HG03139 (cell line): ENCODE data around the gene DHX30.
"Not testable (repeated sequence)": the region's sequence is repeated elsewhere in the genome, so short reads cannot be mapped to it uniquely, and the experiment has no call there.

Source experiments
- ATAC-seq: cut with Tn5 transposase; IDR thresholded peaks from one replicate; pipeline ENCODE4 v1.9.1; 2021; ENCODE audit not compliant: unreplicated experiment

DHX30 gene

DNA sequence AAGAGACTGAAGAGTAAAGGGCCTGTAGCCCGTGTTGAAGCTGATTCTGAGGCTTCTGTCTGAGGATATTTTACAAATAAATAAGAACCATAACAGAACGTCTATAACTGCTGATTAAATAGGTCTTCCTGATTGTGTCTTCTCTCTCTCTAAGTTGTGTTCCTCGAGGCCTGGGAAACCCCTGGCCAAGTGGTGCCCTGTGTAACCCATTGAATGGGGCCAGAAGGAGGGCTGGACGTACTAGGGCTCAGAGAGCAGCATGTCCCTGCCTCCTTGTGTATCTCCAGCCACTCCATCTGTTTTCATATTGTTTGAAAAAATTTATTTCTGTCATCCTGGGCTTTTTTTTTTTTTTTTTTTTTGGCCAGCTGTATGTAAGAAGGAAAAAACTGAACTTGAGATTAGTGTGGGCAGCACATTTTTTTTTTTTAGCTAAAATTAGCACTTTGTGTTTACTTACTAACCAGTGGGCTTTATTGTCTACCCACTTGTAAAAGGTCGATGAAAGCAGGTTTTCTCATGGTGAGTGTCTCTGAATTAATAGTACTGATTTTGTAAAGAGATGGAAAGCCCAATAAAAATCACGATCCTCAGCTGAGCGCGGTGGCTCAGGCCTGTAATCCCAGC lies 10.7 kb downstream of the DHX30 start:
- no peak for ATAC-seq

- no peak for ATAC-seq
Measured at GRCh38 chr3:47817609-47818008, 14.7 kb downstream of the DHX30 start.

GRCh38 chr3:47824541-47825473 lies 21.9 kb downstream of the DHX30 start:
- peak; percentile 92 for ATAC-seq

GRCh38 chr3:47825590-47825989 lies 22.7 kb downstream of the DHX30 start:
- no peak for ATAC-seq

GRCh38 chr3:47829482-47829881 lies 26.5 kb downstream of the DHX30 start:
- ATAC-seq, result not testable (repeated sequence)

DNA sequence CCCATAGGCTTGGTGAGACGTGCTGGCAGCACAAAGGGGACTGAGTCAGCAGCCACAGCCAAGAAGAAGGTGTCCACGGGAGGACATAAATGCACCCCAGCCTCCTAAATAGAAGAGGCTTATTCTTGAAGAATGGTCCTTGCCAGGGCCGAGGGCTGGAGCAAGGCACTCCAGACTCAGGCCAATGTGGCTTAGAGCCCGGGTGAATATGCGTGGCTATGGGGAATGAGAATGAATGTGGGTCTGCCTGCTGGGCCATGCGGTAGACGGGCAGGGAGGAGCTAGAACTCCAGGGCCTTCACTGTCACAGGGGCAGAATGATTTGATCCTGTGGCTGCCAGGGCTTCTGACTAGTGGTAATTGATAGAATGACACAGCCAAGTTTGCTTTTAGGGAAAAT lies 34.0 kb downstream of the DHX30 start:
- ATAC-seq, result no peak

GRCh38 chr3:47838503-47838902 lies 35.6 kb downstream of the DHX30 start:
- no peak for ATAC-seq

GRCh38 chr3:47841786-47842349 lies 38.9 kb downstream of the DHX30 start:
- no peak for ATAC-seq

- no peak for ATAC-seq
Measured at GRCh38 chr3:47846186-47846879, 43.4 kb downstream of the DHX30 start.

DNA sequence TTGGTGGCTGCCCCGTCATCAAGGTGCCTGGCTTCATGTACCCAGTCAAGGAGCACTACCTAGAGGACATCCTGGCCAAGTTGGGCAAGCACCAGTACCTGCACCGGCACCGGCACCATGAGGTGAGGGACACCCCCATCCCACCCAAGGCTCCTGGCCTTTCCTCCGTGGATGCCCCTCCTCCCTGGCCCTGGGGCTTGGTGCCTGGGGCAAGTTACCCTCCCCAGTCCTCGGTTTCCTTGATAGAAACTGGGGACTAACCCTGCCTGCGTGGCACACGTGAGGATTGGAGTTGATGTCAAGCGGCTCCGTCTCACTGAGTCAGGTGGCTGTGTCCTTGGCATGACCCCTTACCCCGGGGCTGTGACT lies 43.9 kb downstream of the DHX30 start:
- ATAC-seq, result no peak

- ATAC-seq, result no peak
Measured at GRCh38 chr3:47847260-47847659, 44.3 kb downstream of the DHX30 start.

GRCh38 chr3:47847801-47848518 lies 45.0 kb downstream of the DHX30 start:
- no peak for ATAC-seq

GRCh38 chr3:47848599-47849117 lies 45.7 kb downstream of the DHX30 start:
- ATAC-seq, result no peak

- ATAC-seq, result no peak
Measured at GRCh38 chr3:47849186-47849698, 46.3 kb downstream of the DHX30 start.

- ATAC-seq, result no peak
Measured at GRCh38 chr3:47849699-47850563, 47.0 kb downstream of the DHX30 start.

DNA sequence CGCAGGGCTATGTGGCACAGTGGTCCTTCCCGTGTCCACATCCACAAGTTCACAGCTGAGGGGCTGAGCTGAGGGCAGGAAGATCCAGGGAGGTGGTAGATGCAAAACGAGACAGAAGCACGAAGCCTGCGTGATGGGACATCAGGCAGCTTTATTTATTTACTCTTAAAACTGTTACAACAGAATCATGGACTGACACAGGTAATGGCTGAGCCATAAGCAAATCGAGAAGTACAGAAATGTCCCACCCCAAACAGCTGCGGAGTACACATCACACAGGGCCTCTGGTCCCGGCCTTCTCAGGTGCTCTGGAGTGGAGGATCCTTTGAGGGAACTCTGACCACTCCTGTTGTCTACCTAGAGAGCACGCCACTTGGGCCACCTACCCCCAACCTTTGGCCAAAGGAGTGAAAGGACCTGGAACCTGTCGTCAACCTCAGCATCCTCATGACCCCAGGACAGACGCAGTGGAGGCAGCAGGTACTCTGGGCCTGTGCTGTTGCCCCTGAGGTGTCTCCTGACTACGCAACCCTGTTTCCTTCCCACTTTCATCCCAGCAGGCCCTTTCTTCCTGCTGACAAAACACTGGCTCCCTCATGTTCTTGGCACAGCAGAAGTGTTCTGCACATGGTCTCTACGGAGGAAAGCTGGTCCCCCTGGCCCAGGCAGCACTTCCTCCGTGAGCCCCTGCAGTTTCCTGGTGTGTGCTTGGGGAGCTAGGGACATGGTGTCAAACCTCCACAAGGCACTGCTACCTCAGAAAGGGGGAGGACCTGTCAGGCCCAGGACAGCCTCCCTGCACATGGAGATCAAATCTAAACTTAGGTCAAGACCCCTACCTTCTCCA lies 47.8 kb downstream of the DHX30 start:
- ATAC-seq, result no peak

GRCh38 chr3:47851888-47852603 lies 49.1 kb downstream of the DHX30 start:
- ATAC-seq, result no peak
